Neural progenitor cell (in vitro differentiated cells): ENCODE results near the gene TOR1A. TPM values are rescaled to one million over a fixed set of nuclear protein-coding genes. Genes with fewer than 3 reads are reported as not detected.
A peak's percentile ranks its signal among the peaks of the same experiment; 100 is the strongest.

Source experiments
- DNase-seq: peaks from one replicate; pipeline ENCODE4 v3.0.0-alpha.2; 2016; ENCODE audit warnings: low spot score
- H2AFZ ChIP-seq: fragments of 200-600 bp; sonication (generic); replicated peaks from 2 replicates; pipeline ENCODE4 v1.6.1; 2016; ENCODE audit warnings: antibody characterized with exemption
- H3F3A ChIP-seq: fragments of 200-600 bp; sonication (generic); 2 replicates; pipeline ENCODE4 v1.6.1; 2016; ENCODE audit warnings: antibody characterized with exemption, low read depth
- H3K27ac ChIP-seq: fragments of 200-600 bp; sonication (generic); 2 replicates; pipeline ENCODE4 v1.5.1; 2016; ENCODE audit warnings: mild to moderate bottlenecking
- H3K27me3 ChIP-seq: fragments of 200-600 bp; sonication (generic); 2 replicates; pipeline ENCODE4 v1.6.1; 2016; ENCODE audit warnings: mild to moderate bottlenecking, moderate library complexity
- H3K36me3 ChIP-seq: fragments of 200-600 bp; sonication (generic); 2 replicates; pipeline ENCODE4 v1.5.1; 2016
- H3K4me1 ChIP-seq: fragments of 200-600 bp; sonication (generic); 2 replicates; pipeline ENCODE4 v1.6.1; 2016; ENCODE audit warnings: mixed run types
- H3K4me2 ChIP-seq: fragments of 200-600 bp; sonication (generic); 2 replicates; pipeline ENCODE4 v1.6.1; 2016
- H3K4me3 ChIP-seq: fragments of 200-600 bp; sonication (generic); 2 replicates; pipeline ENCODE4 v1.5.1; 2016
- H3K79me2 ChIP-seq: fragments of 200-600 bp; sonication (generic); 2 replicates; pipeline ENCODE4 v1.6.1; 2016; ENCODE audit warnings: low read depth
- H3K9ac ChIP-seq: fragments of 200-600 bp; sonication (generic); 2 replicates; pipeline ENCODE4 v1.6.1; 2016
- H3K9me3 ChIP-seq: fragments of 200-600 bp; sonication (generic); 2 replicates; pipeline ENCODE4 v1.5.1; 2016; ENCODE audit warnings: low read depth
- H4K20me1 ChIP-seq: fragments of 200-600 bp; sonication (generic); 2 replicates; pipeline ENCODE4 v1.6.1; 2016; ENCODE audit warnings: low read depth
- H3K27ac Mint-ChIP-seq: 3 replicates; pipeline ENCODE4 v1.8.0; 2021; ENCODE audit warnings: mixed read lengths
- H3K27me3 Mint-ChIP-seq: 2 replicates; pipeline ENCODE4 v1.8.0; 2022; ENCODE audit warnings: low read depth, mild to moderate bottlenecking, inconsistent platforms, moderate library complexity, mixed read lengths; ENCODE audit not compliant: insufficient read depth
- H3K36me3 Mint-ChIP-seq: 3 replicates; pipeline ENCODE4 v1.8.0; 2021; ENCODE audit warnings: mixed read lengths
- H3K4me1 Mint-ChIP-seq: 3 replicates; pipeline ENCODE4 v1.8.0; 2021; ENCODE audit warnings: mixed read lengths
- H3K4me3 Mint-ChIP-seq: 3 replicates; pipeline ENCODE4 v1.8.0; 2021; ENCODE audit warnings: mild to moderate bottlenecking, moderate library complexity, mixed read lengths
- H3K9me3 Mint-ChIP-seq: 3 replicates; pipeline ENCODE4 v1.8.0; 2020; ENCODE audit warnings: mixed read lengths
- CTCF ChIP-seq: fragments of 200-600 bp; sonication (generic); IDR thresholded peaks from 2 replicates; pipeline ENCODE4 v1.5.1; 2017; ENCODE audit warnings: antibody characterized with exemption, mild to moderate bottlenecking
- EZH2 ChIP-seq: fragments of 200-600 bp; sonication (generic); IDR thresholded peaks from 2 replicates; pipeline ENCODE4 v1.6.1; 2017; ENCODE audit warnings: antibody characterized with exemption, mild to moderate bottlenecking, moderate library complexity
- EZH2phosphoT487 ChIP-seq: fragments of 200-600 bp; sonication (generic); IDR thresholded peaks from 2 replicates; pipeline ENCODE4 v1.6.1; 2017; ENCODE audit warnings: antibody characterized with exemption
- total RNA-seq: library from RNA; depleted of rRNA; stranded (reverse); fragments of >200 nt; gene quantifications from 2 replicates; pipeline ENCODE4 v1.2.3, GENCODE V29; 2015; ENCODE audit warnings: low replicate concordance

TOR1A gene
- total RNA-seq, 1 donor from 2014 or later: 39.6 TPM

- Histone ChIP-seq H3K9me3 (no peaks in the 10 kb centered on the region), H3K9ac (no peak overlapping the region), H3F3A (no peaks in the 10 kb centered on the region), H4K20me1 (no peaks in the 10 kb centered on the region), H3K79me2 (no peaks in the 10 kb centered on the region), H3K27ac (no peak overlapping the region), H3K4me3 (no peak overlapping the region), H3K36me3 (no peaks in the 10 kb centered on the region), H2AFZ (no peak overlapping the region), H3K27me3 (no peaks in the 10 kb centered on the region), H3K4me2 (no peak overlapping the region), H3K4me1 (no peaks in the 10 kb centered on the region)
- no peak for DNase-seq
- H3K27ac Mint-ChIP-seq: no peak overlapping the region
- H3K27me3 Mint-ChIP-seq: peaks cover 5% of the 10 kb centered on the region
- no peak for TF ChIP-seq CTCF
- TF ChIP-seq EZH2: no peak
- TF ChIP-seq EZH2phosphoT487: no peak
- no peaks in the 10 kb centered on the region for H3K36me3 Mint-ChIP-seq
- H3K9me3 Mint-ChIP-seq: no peaks in the 10 kb centered on the region
- no peak overlapping the region for H3K4me3 Mint-ChIP-seq
- no peaks in the 10 kb centered on the region for H3K4me1 Mint-ChIP-seq
These were observed 54.3 kb downstream of the TOR1A start for GRCh38 chr9:129769669-129770068.

GRCh38 chr9:129768486-129768885 is 55.5 kb downstream of the TOR1A start:
- Histone ChIP-seq H3K4me3 (no peak overlapping the region), H3K79me2 (no peaks in the 10 kb centered on the region), H3K9me3 (no peaks in the 10 kb centered on the region), H3K27ac (no peak overlapping the region), H2AFZ (no peak overlapping the region), H3K4me2 (no peak overlapping the region), H3K36me3 (no peaks in the 10 kb centered on the region), H3K27me3 (no peaks in the 10 kb centered on the region), H3F3A (no peaks in the 10 kb centered on the region), H3K4me1 (no peaks in the 10 kb centered on the region), H4K20me1 (no peaks in the 10 kb centered on the region), H3K9ac (no peak overlapping the region)
- H3K27ac Mint-ChIP-seq: no peak overlapping the region
- peaks cover 2% of the 10 kb centered on the region for H3K27me3 Mint-ChIP-seq
- no peaks in the 10 kb centered on the region for H3K9me3 Mint-ChIP-seq
- TF ChIP-seq CTCF (no peak), EZH2phosphoT487 (no peak), EZH2 (no peak)
- no peak overlapping the region for H3K4me3 Mint-ChIP-seq
- H3K4me1 Mint-ChIP-seq: peaks cover 5% of the 10 kb centered on the region
- no peaks in the 10 kb centered on the region for H3K36me3 Mint-ChIP-seq
- no peak for DNase-seq

GRCh38 chr9:129765764-129766317 is 58.1 kb downstream of the TOR1A start:
- H3K9ac ChIP-seq: no peak overlapping the region
- Mint-ChIP-seq H3K27me3 (peaks cover 2% of the 10 kb centered on the region), H3K36me3 (no peaks in the 10 kb centered on the region), H3K27ac (no peak overlapping the region), H3K9me3 (no peaks in the 10 kb centered on the region), H3K4me3 (no peak overlapping the region), H3K4me1 (peaks cover 29% of the 10 kb centered on the region)
- H3K4me1 ChIP-seq: peaks cover 7% of the 10 kb centered on the region
- no peaks in the 10 kb centered on the region for H4K20me1 ChIP-seq
- no peaks in the 10 kb centered on the region for H3K79me2 ChIP-seq
- H3K9me3 ChIP-seq: no peaks in the 10 kb centered on the region
- DNase-seq: no peak
- no peaks in the 10 kb centered on the region for H3K27me3 ChIP-seq
- no peak overlapping the region for H3K4me2 ChIP-seq
- no peak for TF ChIP-seq EZH2
- no peak for TF ChIP-seq EZH2phosphoT487
- no peak overlapping the region for H2AFZ ChIP-seq
- no peak overlapping the region for H3K27ac ChIP-seq
- no peaks in the 10 kb centered on the region for H3K36me3 ChIP-seq
- no peak overlapping the region for H3K4me3 ChIP-seq
- H3F3A ChIP-seq: no peaks in the 10 kb centered on the region

GRCh38 chr9:129762985-129763926 is 60.7 kb downstream of the TOR1A start:
- Mint-ChIP-seq H3K36me3 (no peaks in the 10 kb centered on the region), H3K27ac (peak overlapping the region; percentile 18), H3K27me3 (peaks cover 2% of the 10 kb centered on the region), H3K9me3 (no peaks in the 10 kb centered on the region), H3K4me1 (peaks cover 30% of the 10 kb centered on the region), H3K4me3 (no peak overlapping the region)
- H3K27me3 ChIP-seq: no peaks in the 10 kb centered on the region
- no peak overlapping the region for H3K9ac ChIP-seq
- DNase-seq: no peak
- H3K4me1 ChIP-seq: peaks cover 7% of the 10 kb centered on the region
- H3K27ac ChIP-seq: no peak overlapping the region
- H3F3A ChIP-seq: no peaks in the 10 kb centered on the region
- H3K4me3 ChIP-seq: no peak overlapping the region
- no peaks in the 10 kb centered on the region for H4K20me1 ChIP-seq
- H3K79me2 ChIP-seq: no peaks in the 10 kb centered on the region
- no peak overlapping the region for H3K4me2 ChIP-seq
- peak overlapping the region; percentile 55 for H2AFZ ChIP-seq
- TF ChIP-seq CTCF (no peak), EZH2 (no peak), EZH2phosphoT487 (no peak)
- no peaks in the 10 kb centered on the region for H3K9me3 ChIP-seq
- no peaks in the 10 kb centered on the region for H3K36me3 ChIP-seq
